ENCODE results near the gene IFITM5. TPM values are rescaled to one million over a fixed set of nuclear protein-coding genes. Genes with fewer than 3 reads are reported as not detected.

IFITM5 gene
- total and polyA plus RNA-seq, 10 donors, result not detected

GRCh38 chr11:282171-282570, 17.2 kb downstream of the IFITM5 start:
- peaks cover 0 to 36% (median 0%) of the 10 kb centered on the region in 6 donors for H3K36me3 ChIP-seq
- no peak for TF ChIP-seq CTCF (IDR thresholded peaks at IDR 0.05 in 8 of 11, conservative IDR thresholded peaks at IDR 0.05 in 3 of 11)
- no peak for TF ChIP-seq POLR2AphosphoS5 (IDR thresholded peaks at IDR 0.05)
- TF ChIP-seq POLR2A (IDR thresholded peaks at IDR 0.05), result no peak
- intact Hi-C loops (cut with DNase I; ENCODE audit: low total_unique reads), result no loop called here
- H3K27me3 ChIP-seq (replicated peaks in 1 of 7), result peaks cover 0 to 90% (median 48%) of the 10 kb centered on the region in 7 donors
- H3K9me3 ChIP-seq, result no peaks in the 10 kb centered on the region
- peak overlapping the region in 5 of 8 donors; percentile 36 to 77 (median 50) for H3K4me3 ChIP-seq
- H3K27ac ChIP-seq, result peak overlapping the region in 3 of 8 donors; percentile 82 to 89 (median 86)
- H3K4me1 ChIP-seq, result peaks cover 26 to 96% (median 47%) of the 10 kb centered on the region in 6 donors
- peak; percentile 58 for DNase-seq
- WGBS, 5 donors, result 57 to 76% (median 72%) methylated on average over 4 of the region's 4 CpGs

DNA sequence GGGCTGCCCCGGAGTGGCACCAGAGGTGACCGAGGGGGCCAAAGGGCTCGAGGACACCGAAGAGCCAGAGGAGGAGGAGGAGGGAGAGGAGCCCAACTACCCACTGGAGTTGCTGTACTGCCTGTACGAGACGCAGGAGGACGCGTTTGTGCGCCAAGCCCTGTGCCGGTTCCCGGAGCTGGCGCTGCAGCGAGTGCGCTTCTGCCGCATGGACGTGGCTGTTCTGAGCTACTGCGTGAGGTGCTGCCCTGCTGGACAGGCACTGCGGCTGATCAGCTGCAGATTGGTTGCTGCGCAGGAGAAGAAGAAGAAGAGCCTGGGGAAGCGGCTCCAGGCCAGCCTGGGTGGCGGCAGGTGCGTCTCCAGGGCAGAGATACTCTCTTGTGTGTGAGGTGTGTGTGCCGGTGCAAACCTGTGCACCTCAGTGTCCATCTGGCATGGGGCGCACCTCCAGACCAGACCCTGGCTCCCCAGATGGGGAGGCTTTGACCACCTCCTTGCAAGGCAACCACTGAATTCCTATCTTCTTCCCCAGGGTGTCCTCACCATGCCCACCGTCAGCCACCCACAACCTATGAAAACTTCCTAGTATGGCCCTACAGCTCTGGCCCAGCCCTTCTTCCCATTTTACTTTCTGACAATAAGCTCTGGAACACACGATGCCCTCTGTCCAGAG, 17.7 kb downstream of the IFITM5 start:
- Histone ChIP-seq H3K27me3 (replicated peaks in 1 of 7) (peaks cover 0 to 85% (median 48%) of the 10 kb centered on the region in 7 donors), H3K4me3 (peak overlapping the region in 7 of 8 donors; percentile 36 to 77 (median 50)), H3K9me3 (peaks cover 0 to 3% (median 0%) of the 10 kb centered on the region in 8 donors), H3K27ac (peak overlapping the region in 6 of 8 donors; percentile 26 to 89 (median 72)), H3K4me1 (peaks cover 26 to 90% (median 47%) of the 10 kb centered on the region in 6 donors), H3K36me3 (peaks cover 0 to 36% (median 0%) of the 10 kb centered on the region in 6 donors)
- WGBS, 5 donors, result 34 to 42% (median 38%) methylated on average over 23 to 26 of the region's 26 CpGs
- no peak for DNase-seq
- intact Hi-C loops (cut with DNase I; ENCODE audit: low total_unique reads), result no loop called here
- TF ChIP-seq POLR2AphosphoS5 (IDR thresholded peaks at IDR 0.05) (peak in 1 of 3 donors; percentile 11), CTCF (IDR thresholded peaks at IDR 0.05 in 8 of 11, conservative IDR thresholded peaks at IDR 0.05 in 3 of 11) (no peak)

- peaks cover 0 to 36% (median 0%) of the 10 kb centered on the region in 6 donors for H3K36me3 ChIP-seq
- TF ChIP-seq POLR2AphosphoS5 (IDR thresholded peaks at IDR 0.05), result peak; percentile 47 to 89 (median 57)
- no peak for TF ChIP-seq CTCF (IDR thresholded peaks at IDR 0.05 in 8 of 11, conservative IDR thresholded peaks at IDR 0.05 in 3 of 11)
- no peak for TF ChIP-seq POLR2A (IDR thresholded peaks at IDR 0.05)
- DNase-seq, result peak; percentile 92
- H3K4me1 ChIP-seq, result peaks cover 26 to 83% (median 47%) of the 10 kb centered on the region in 6 donors
- H3K27me3 ChIP-seq (replicated peaks in 1 of 7), result peaks cover 0 to 80% (median 48%) of the 10 kb centered on the region in 7 donors
- intact Hi-C loops (cut with DNase I; ENCODE audit: low total_unique reads), result no loop called here
- H3K9me3 ChIP-seq, result peaks cover 0 to 6% (median 0%) of the 10 kb centered on the region in 8 donors
- WGBS, 5 donors, result 7 to 25% (median 10%) methylated on average over 48 to 79 of the region's 79 CpGs
- H3K27ac ChIP-seq, result peak overlapping the region in 7 of 8 donors; percentile 26 to 89 (median 63)
- peak overlapping the region; percentile 35 to 77 (median 48) for H3K4me3 ChIP-seq
These were observed 18.4 kb downstream of the IFITM5 start for GRCh38 chr11:280706-281485.

Measured in spleen (tissue), 11 donors.